HG02571 (cell line): Measurements from ENCODE around the gene RGS16.
A peak's percentile ranks its signal among the peaks of the same experiment; 100 is the strongest.
"Not testable (repeated sequence)": the region's sequence is repeated elsewhere in the genome, so short reads cannot be mapped to it uniquely, and the experiment has no call there.

Source experiments
- ATAC-seq: cut with Tn5 transposase; IDR thresholded peaks from one replicate; pipeline ENCODE4 v1.9.1; 2021; ENCODE audit warnings: mild to moderate bottlenecking, moderate library complexity; ENCODE audit not compliant: unreplicated experiment

The RGS16 gene, protein sequence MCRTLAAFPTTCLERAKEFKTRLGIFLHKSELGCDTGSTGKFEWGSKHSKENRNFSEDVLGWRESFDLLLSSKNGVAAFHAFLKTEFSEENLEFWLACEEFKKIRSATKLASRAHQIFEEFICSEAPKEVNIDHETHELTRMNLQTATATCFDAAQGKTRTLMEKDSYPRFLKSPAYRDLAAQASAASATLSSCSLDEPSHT

DNA sequence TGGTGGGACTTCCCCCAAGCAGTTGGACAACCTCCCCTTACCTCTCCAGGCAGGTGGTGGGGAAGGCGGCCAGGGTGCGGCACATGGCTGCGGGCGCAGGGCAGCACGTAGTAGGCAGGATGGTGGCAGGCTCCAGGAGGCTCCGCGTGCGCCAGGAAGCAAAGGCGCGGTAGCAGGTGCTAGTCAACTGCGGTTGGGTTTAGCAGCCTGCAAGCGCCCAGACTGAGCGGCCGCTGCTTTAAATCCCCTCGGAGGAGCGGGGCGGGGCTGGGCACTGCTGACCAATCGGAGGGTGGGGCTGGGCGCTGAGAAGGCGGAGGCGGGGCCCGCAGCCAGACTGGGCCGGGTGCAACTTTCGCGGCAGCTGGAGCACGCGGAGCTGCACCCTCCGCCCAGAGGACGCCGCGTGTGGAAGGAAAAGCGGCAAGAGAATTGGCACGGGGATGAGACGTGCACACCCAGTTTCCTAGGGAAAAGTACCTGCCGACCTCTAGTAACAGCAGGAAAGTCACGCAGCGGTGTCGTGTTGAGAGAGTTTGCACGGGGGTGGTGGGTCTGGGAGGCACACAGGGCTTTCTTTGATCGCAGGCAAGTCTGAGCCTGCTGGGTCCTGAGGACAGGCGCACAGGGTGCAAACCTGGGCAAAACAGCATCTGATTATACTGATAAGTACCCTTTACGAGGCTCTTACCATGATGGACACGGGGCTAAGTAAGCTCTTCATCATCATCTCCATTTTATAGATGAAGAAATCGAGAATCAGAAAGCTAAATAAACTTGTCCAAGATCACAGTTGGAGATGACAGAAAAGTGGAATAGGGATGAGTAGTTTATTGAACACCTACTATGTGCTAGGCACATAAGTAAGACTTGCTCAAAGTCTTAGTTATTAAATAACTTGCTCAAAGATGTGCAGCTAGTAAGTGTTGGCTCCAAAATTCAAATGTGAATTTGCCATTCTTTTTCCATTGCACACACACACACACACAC, at the start of gene RGS16:
TSS of gene RGS16 (minus strand) at position 215 of the 990 bp plus-strand sequence. CDS start at position 85, 130 bp downstream.
- peak; percentile 83 for ATAC-seq

DNA sequence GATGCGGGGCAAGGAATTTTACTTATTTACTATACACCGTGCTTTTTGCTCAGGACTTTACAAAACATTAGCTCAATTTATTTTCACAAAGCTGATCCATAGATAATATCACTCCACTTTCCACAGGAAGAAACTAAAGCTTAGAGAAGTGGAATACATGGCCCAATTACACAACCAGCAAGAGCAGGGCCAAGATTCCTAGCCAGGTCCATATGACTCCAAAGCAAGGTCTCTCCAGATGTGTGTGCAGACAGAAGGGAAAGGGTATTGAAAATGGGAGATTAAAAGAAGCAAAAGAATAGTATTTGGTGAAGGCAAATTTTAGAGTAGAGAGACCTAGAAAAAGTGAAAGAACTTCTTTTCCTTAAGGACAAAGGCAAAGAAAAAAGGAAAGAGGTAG, 49.8 kb upstream of the RGS16 start:
- no peak for ATAC-seq

DNA sequence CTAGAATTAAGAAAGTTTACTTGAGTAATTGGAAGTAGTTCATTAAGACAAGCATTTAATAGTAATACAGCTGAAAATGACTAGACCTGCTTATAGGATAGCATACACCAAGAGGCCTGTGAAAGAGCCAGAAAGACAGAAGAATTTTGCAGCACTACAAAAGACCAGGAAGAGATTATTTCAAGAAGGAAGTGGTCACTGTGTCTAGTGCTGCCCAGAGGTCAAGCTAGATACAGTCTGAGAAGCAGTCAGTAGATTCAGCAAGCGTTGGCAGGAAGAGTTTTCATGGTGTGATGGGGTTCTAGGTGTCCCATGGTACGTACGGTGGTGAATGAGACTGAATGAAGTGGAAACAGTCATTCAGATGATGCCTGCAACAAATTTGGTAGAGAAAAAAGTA, 48.7 kb upstream of the RGS16 start:
- ATAC-seq = no peak

DNA sequence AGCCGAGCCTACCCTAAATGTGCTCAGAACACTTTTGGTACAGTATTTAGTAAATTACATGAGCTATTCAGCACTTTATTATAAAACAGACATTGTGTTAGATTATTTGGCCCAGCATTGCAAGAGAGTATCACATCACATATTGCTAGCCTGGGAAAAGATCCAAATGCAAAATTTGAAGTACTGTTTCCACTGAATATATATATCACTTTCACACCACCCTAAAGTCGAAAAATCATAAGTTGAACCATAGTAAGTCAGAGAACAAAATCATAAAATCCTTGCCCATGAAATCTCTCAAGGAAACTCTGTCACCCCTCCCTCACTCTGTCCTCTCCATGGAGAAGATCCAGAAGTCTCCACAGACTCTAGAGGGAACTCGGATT, 47.1 kb upstream of the RGS16 start:
- no peak for ATAC-seq

DNA sequence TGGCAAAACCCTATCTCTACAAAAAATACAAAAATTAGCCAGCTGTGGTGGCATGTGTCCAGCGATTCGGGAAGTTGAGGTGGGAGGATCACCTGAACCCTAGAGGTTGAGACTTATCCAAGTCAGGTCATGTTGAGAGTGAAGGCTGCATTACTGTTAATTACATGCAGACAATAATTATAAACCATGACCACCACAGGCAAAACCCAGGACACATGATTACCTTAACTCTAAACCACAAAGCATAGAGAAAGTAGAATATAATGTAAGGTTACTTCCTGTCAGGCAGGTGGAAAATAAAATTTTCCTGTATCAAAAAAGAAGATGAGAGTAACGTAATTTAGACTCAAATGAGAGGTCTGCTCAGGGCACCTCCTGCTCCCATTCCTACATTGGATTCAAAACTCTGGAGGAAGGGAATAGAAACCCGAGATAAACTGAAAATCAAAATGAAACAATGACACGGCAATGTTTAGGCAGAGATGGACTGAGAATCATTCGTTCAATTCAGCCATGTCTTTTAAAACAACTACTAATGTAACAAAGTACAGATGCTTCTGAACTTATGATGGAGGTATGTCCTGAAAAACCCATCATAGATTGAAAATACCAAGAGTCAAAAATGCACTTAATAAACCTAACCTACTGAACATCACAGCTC, 46.6 kb upstream of the RGS16 start:
- no peak for ATAC-seq

DNA sequence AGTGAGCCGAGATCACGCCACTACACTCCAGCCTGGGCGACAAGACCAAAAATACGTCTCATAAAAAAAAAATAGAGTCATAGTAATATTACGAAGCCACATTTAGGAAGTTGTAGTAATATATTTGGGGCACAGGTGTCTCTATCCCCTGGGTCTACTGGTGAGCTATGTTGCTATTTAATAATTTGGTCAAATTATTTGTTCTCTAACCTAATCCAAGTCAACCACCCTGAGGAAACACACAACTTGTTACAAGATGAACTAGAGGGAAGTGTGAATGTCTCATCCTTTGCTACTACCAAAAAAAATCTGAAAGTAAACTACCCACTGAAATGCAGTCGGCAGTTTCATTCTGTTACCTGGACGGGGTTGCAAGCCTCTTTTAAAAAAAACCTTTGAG, 44.9 kb upstream of the RGS16 start:
- no peak for ATAC-seq

DNA sequence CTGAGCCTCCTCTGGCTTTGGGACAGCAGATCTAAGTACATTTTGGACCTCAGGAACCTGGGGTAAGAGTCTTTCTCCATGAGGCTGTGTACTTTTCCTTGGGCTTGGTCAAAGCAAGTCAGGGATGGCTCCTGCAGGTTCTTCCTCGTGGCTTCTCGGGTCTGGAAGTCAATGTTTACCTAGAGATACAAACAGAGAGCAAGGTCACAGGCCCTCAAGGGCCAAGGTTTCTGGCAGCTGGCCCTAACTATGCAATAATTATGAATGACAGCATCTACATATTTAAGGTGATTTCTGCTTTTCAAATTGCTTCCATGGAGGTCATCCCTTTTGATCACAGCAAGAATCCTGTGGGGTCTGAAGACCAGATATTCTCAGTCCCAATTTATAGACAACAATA, 42.5 kb upstream of the RGS16 start:
- ATAC-seq = no peak

DNA sequence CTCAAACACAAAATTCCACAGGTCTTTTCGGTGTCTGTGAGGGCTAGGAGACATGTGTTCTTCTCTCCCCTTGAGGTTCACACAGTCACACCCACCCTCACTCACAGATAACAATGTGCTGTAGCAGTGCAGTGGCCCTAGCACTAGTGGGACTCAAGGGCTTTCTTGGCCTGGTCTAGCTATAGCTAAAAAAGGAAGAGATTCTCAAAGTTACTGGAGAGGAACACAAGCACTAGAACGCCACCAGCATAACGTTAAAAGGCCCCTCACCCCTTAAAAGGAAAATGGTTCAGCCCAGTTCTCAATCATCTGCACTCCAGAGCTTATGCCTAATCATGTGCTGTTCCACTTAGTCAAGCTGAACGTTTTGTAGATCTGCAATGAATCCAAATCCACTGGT, 40.7 kb upstream of the RGS16 start:
- ATAC-seq = no peak

DNA sequence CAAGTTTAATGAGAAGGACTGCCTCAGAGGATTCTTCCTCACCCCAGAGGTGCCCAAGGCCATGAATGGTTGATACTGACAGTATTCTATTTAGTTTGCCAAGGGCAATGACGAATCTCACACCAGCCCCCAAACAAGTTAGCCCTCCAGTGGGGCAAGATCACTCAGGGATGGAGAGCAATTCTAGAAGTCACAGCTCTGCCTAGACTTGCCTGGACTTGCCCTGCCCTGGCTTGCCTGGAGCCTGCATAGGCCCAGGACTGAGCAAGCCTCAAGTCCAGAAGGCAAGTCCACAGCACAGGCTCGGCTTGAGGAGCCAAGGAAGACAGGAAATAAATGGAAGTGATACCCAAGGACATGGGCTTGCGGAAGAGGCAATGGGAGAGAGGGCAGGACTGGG, 39.5 kb upstream of the RGS16 start:
- ATAC-seq = no peak

DNA sequence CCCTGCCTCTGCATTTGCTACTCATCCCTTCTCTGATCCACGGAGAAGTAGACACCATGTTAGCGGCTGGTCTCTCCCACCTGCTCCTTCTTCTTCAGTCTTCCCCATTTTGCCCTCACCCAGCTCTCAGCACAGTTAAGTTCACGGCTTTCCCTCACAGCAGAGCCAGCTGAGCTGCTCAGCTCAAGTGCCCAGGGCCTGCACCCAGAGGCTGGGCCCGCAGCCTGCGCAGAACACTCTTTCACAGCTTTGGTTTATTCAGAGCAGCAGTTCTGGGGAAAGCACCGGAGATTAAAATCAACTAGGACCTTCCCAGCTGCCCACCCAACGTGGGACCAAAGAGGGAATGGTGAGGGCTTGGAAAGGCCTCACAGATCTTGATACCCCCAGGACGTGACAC, 38.3 kb upstream of the RGS16 start:
- no peak for ATAC-seq

DNA sequence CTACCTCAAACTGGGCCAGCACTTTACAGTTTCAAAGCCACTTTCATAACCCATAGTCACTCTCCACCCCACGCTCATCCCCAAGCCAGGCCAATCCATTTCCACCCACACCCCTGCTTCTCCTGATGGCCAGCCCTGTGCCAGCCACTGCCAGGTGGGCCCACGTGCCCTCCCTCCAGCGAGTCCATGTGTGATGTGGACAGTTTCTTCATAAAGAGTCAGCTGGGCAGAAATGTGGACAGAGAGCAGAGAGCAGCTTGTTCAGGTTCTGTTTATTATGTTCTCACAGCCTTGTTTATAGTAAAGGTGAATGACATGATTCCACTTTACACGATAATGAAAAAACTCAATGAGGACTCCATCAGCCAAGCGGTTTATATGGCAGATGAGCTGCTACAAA, 37.4 kb upstream of the RGS16 start:
- ATAC-seq = no peak

DNA sequence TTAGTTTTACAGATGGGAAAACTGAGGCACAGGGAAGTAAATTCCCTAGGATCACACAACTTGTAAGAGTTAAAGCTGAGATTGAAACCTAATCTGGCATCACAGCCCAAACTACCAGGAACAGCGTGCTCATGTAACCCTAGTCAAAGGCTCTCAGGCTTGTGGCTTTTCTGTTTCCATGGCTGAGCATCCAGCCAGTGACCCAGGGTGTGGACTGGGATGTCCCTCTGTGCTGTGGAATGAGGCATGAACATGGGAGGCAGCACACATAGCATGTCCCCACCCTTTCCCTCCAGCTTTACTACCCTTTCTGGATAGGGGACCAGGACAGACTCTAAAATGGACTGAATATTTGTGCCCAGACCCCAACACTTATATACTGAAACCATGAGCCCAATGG, 35.1 kb upstream of the RGS16 start:
- no peak for ATAC-seq

DNA sequence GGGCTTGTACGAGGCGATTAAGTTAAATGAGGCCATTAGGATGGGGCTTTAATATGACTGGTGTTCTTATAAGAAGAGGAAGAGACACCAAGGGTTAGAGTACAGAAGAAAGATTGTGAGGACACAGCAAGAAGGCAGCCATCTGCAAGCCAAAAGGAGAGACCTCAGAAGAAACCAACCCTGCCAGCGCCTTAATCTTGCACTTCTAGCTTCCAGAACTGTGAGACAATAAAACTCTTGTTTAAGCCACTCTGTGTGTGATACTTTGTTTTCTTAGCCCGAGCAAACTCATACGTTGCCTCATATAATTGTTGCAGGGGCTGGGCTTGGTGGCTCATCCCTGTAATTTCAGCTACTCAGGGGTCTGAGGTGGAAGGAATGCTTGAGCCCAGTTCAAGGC, 33.6 kb upstream of the RGS16 start:
- no peak for ATAC-seq

DNA sequence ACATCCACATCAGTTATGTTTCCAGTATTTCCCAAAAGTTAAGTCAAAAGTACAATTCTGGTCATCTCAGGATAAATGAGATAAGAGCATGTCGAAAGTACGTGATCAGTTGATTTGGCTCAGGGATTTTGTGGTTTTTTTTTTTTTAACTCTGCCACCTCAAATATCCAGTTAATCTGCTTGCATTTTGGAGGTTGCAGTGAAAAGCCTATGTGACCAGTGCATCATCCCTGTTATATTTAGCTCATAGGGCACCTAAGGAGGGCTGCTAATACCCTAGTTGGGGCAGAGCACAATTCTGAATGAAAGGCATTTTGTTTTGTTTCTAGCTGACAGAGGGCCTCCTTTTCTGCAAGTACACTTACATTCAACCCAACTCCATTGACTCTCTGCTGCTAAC, 31.7 kb upstream of the RGS16 start:
- ATAC-seq = no peak

DNA sequence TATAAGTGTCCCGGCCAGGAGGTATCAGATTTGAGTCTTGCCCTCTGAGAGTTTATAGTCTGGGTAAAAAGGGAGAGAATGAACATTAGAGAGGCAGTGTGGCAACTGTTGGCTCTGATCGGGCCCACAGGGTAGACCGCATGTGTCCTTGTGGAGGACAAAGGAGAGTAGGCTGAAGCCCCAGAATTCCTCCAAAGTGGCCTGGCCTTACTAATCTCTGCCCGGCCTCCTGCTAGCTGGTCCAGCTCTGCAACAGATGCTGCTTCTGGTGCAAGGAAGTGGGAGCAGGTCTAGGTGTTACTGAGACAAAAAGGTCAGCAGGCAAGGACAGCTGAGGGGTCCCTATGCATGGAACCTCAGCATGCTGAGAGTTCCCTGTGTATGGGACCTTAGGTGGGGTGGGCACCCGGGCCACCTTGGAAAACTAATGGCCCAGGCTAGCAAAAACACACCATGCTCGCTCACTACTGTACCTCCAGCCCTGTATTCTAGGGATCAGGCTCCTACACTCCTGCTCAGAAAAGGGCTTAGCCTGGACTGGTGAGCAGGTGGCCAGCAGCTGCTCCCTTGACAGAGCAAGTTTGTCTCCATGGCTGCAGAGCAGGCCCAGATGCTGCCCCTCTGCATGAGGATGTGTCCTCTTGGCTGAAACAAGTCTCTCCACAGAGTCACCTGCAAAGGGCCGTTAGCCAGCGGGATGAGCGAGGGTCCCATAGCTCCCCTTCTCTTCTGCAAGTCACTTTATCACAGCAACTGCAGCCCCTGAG, 30.3 kb upstream of the RGS16 start:
- ATAC-seq = no peak

DNA sequence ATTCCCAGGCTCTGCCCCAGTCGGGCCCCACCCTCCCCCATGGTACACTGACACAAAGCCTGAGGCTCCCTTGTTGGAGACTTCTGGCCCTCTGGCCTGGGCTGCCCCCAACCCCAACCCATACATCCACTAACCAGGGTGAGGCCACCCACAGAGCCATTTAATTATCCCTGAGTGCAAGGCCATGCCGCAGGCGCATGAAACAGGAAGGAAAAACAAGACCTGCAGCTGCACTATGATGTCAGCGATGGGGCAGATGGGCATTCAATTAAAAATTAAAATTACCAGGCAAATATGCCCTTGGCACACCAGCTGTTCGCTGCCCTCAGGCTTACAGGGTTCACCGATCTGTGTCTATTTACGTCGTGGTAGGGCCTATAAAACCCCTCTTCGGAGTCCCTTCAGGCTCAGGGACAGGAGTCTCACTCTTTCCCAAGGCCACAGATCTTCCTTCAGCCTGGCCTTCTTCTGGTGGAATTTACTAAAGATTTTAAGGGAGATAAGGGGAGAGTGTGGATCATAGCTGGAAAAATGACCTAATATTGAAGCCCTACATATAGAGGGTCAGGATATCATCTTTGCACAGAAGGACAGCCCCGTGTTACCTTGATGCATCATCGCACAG, 29.6 kb upstream of the RGS16 start:
- no peak for ATAC-seq

DNA sequence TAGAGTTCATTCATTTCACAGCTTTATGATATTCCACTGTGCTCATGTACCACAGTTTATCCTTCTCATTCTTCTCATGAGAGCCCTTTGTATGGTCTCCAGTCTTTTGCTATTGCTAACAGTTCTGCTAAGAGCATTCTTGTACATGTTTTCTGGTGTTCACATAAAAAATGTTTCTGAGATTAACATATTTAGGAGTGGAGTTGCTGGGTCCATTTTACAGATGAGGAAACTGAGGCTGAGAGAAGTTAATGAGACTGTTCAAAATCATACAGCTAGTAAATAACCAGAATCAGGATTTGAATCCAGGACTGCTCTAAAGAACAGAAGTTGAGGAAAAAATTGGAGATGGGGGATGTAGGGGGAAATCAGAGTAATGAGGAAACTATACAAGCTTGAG, 28.8 kb upstream of the RGS16 start:
- no peak for ATAC-seq

DNA sequence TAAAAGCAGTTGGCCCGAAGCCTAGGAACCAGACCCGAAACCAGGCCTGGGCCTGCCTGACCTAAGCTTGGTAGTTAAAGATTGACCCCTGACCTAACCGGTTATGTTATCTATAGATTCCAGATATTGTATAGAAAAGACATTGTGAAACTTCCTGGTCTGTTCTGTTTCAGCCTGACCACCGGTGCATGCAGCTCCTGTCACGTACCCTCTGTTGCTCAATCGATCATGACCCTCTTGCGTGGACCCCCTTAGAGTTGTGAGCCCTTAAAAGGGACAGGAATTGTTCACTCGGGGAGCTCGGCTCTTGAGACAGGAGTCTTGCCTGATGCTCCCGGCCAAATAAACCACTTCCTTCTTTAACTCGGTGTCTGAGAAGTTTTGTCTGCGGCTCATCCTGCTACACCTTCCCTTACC, 28.3 kb upstream of the RGS16 start:
- ATAC-seq = not testable (repeated sequence)

DNA sequence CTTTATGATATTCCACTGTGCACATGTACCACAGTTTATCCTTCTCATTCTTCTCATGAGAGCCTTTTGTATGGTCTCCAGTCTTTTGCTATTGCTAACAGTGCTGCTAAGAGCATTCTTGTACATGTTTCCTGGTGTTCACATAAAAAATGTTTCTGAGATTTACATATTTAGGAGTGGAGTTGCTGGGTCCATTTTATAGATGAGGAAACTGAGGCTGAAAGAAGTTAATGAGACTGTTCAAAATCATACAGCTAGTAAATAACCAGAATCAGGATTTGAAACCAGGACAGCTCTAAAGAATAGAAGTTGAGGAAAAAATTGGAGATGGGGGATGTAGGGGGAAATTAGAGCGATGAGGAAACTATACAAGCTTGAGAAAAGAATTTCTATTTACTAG, 27.8 kb upstream of the RGS16 start:
- ATAC-seq = no peak

DNA sequence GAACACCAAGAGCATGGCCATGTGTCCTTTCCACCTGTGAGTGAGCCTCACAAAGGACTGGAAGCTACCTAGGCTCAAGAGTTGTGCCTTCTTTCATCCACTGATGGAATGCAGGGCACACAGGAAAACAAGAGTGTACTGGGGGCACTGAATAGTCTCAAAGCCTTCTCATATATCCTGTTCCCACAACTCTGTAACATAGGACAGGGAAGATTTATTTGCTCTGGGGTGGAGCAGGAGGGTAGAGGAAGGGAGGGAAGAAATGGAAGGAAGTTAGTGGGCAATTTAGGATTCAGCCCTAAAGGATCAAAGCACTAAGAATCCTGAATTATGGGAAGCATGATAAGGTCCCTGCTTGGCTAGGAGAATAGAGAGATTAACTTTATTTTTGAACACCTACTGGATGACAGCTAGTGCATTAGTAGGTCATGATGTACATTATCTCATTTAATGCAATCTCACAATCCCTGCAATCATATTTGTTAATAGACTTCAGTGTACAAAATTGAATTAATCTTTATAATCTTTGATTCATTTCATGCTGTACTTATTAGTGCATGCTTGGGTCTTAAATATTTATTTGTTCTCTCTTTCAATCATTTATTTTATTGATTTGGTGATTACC, 27.0 kb upstream of the RGS16 start:
- ATAC-seq = no peak
